ENCODE data around the gene ITFG2.
A peak's percentile ranks its signal among the peaks of the same experiment; 100 is the strongest.

ITFG2 gene

GRCh38 chr12:2844786-2845185 is 32.3 kb downstream of the ITFG2 start:
- no peak for TF ChIP-seq CTCF (conservative IDR thresholded peaks at IDR 0.05; ENCODE audit: low read depth)

GRCh38 chr12:2845280-2845679 is 32.8 kb downstream of the ITFG2 start:
- POLR2A ChIA-PET (ENCODE audit: low non-redundant PET): no interaction called here
- no peak for TF ChIP-seq CTCF (conservative IDR thresholded peaks at IDR 0.05; ENCODE audit: low read depth)
- CTCF ChIA-PET: interaction anchor here (0.6 to 1.7 kb wide), 5 partner anchors 9 to 1630 kb away, joined by 3 to 5 read pairs (median 3); no protein-coding TSS in a partner anchor
- DNase-seq (ENCODE audit: low spot score): no peak
- H3K27ac ChIP-seq: no peak overlapping the region

More at GRCh38 chr12:2844786-2845185, 32.3 kb downstream of the ITFG2 start:
- DNase-seq (ENCODE audit: low spot score): no peak
- H3K27ac ChIP-seq: no peak overlapping the region
- ChIA-PET CTCF (interaction anchor here (0.6 to 1.7 kb wide), 2 partner anchors 9 to 431 kb away, joined by 3 to 5 read pairs; no protein-coding TSS in a partner anchor), POLR2A (ENCODE audit: low non-redundant PET) (no interaction called here)

GRCh38 chr12:2851931-2852330 is 39.5 kb downstream of the ITFG2 start:
- CTCF ChIA-PET: interaction anchor here (0.6 kb wide), 1 partner anchor 12 kb away, joined by 3 read pairs; no protein-coding TSS in a partner anchor

GRCh38 chr12:2853626-2854025 is 41.2 kb downstream of the ITFG2 start:
- ChIA-PET POLR2A (ENCODE audit: low non-redundant PET) (no interaction called here), CTCF (interaction anchor here (0.5 to 2.0 kb wide), 5 partner anchors 9 to 92 kb away, joined by 3 to 13 read pairs (median 4); no protein-coding TSS in a partner anchor)
- H3K27ac ChIP-seq: no peak overlapping the region
- peak; percentile 40 for TF ChIP-seq CTCF (conservative IDR thresholded peaks at IDR 0.05; ENCODE audit: low read depth)
- DNase-seq (ENCODE audit: low spot score): peak; percentile 69

More at GRCh38 chr12:2851931-2852330, 39.5 kb downstream of the ITFG2 start:
- TF ChIP-seq CTCF (conservative IDR thresholded peaks at IDR 0.05; ENCODE audit: low read depth): no peak
- no peak for DNase-seq (ENCODE audit: low spot score)
- H3K27ac ChIP-seq: no peak overlapping the region
- POLR2A ChIA-PET (ENCODE audit: low non-redundant PET): no interaction called here

GRCh38 chr12:2854669-2855453 is 42.4 kb downstream of the ITFG2 start:
- POLR2A ChIA-PET (ENCODE audit: low non-redundant PET): no interaction called here
- no peak for DNase-seq (ENCODE audit: low spot score)
- no peak for TF ChIP-seq CTCF (conservative IDR thresholded peaks at IDR 0.05; ENCODE audit: low read depth)
- H3K27ac ChIP-seq: no peak overlapping the region
- CTCF ChIA-PET: interaction anchor here (0.6 to 2.0 kb wide), 3 partner anchors 9 to 38 kb away, joined by 4 to 13 read pairs (median 5); no protein-coding TSS in a partner anchor

GRCh38 chr12:2855546-2855945 is 43.1 kb downstream of the ITFG2 start:
- H3K27ac ChIP-seq: no peak overlapping the region
- POLR2A ChIA-PET (ENCODE audit: low non-redundant PET): no interaction called here
- CTCF ChIA-PET: no interaction called here
- no peak for DNase-seq (ENCODE audit: low spot score)
- TF ChIP-seq CTCF (conservative IDR thresholded peaks at IDR 0.05; ENCODE audit: low read depth): no peak
